Glutamatergic neuron (in vitro differentiated cells): ENCODE measurements around the gene PRDM9. TPM values are rescaled to one million over a fixed set of nuclear protein-coding genes. Genes with fewer than 3 reads are reported as not detected.

Experiments
- DNase-seq: peaks from one replicate; pipeline ENCODE4 v3.0.0; 2022
- H3K27ac Mint-ChIP-seq: one replicate; pipeline ENCODE4 v1.8.0; 2020; ENCODE audit warnings: mild to moderate bottlenecking, mixed read lengths, inconsistent platforms; ENCODE audit not compliant: unreplicated experiment
- H3K27me3 Mint-ChIP-seq: one replicate; pipeline ENCODE4 v1.8.0; 2020; ENCODE audit warnings: mild to moderate bottlenecking, moderate library complexity, mixed read lengths, inconsistent platforms; ENCODE audit not compliant: unreplicated experiment
- H3K36me3 Mint-ChIP-seq: one replicate; pipeline ENCODE4 v1.8.0; 2020; ENCODE audit warnings: mild to moderate bottlenecking, mixed read lengths, inconsistent platforms; ENCODE audit not compliant: unreplicated experiment
- H3K4me1 Mint-ChIP-seq: one replicate; pipeline ENCODE4 v1.8.0; 2020; ENCODE audit warnings: mild to moderate bottlenecking, low read depth, mixed read lengths, inconsistent platforms; ENCODE audit not compliant: unreplicated experiment
- H3K4me3 Mint-ChIP-seq: one replicate; pipeline ENCODE4 v1.8.0; 2020; ENCODE audit warnings: mild to moderate bottlenecking, mixed read lengths, inconsistent platforms; ENCODE audit not compliant: unreplicated experiment
- H3K9me3 Mint-ChIP-seq: one replicate; pipeline ENCODE4 v1.8.0; 2020; ENCODE audit warnings: mild to moderate bottlenecking, moderate library complexity, mixed read lengths, inconsistent platforms; ENCODE audit not compliant: unreplicated experiment
- long read RNA-seq: library from polyadenylated mRNA; unstranded; transcript quantifications from one replicate; pipeline ENCODE4 v2.0.0, GENCODE V29; 2020; ENCODE audit not compliant: unreplicated experiment
- total RNA-seq: library from RNA; stranded (reverse); fragmentation: NEBNext Ultra II Directional; extraction: Animal tissue kit (Norgen Biotek cat#: 25700); gene quantifications from one replicate; pipeline ENCODE4 v1.2.1, GENCODE V29; 2021; ENCODE audit not compliant: unreplicated experiment
- TF ChIP-seq, protein P1 (sequence below): fragments of 200-600 bp; sonication (generic); IDR thresholded peaks from one replicate; pipeline ENCODE4 v1.5.0; 2021; ENCODE audit not compliant: partially characterized antibody, unreplicated experiment

Gene PRDM9
- not detected for total RNA-seq
- long read RNA-seq, result 0 reads

DNA sequence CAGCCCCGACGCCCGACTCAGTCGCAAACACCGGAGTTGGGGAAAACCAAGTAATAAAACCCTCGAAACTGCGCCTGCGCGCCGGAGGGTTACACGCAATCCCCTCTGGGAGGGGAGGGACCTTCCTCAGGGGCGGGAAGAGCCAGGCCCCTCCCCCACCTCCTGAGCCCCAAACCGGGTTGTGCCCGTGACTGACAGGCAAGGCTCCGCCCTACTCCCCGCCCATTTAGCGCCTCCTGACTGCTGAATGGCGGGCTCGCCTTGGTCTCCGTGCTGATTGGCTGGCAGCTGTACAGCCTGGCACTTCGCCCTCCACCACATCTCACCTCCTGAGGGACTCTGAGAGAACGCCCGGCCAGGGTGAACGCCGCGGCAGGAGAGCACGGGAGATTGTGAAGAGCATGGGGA is at the start of gene PRDM9:
TSS of gene PRDM9 (plus strand) at position 332 of the 408 bp plus-strand sequence. CDS start 1,425 bp downstream, outside the sequence.
- peaks cover 5% of the 10 kb centered on the region for H3K9me3 Mint-ChIP-seq
- TF ChIP-seq, protein P1, sequence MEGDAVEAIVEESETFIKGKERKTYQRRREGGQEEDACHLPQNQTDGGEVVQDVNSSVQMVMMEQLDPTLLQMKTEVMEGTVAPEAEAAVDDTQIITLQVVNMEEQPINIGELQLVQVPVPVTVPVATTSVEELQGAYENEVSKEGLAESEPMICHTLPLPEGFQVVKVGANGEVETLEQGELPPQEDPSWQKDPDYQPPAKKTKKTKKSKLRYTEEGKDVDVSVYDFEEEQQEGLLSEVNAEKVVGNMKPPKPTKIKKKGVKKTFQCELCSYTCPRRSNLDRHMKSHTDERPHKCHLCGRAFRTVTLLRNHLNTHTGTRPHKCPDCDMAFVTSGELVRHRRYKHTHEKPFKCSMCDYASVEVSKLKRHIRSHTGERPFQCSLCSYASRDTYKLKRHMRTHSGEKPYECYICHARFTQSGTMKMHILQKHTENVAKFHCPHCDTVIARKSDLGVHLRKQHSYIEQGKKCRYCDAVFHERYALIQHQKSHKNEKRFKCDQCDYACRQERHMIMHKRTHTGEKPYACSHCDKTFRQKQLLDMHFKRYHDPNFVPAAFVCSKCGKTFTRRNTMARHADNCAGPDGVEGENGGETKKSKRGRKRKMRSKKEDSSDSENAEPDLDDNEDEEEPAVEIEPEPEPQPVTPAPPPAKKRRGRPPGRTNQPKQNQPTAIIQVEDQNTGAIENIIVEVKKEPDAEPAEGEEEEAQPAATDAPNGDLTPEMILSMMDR, result no peak
- peak within 1 kb of the TSS; percentile 29 for H3K27ac Mint-ChIP-seq
- peak; percentile 38 for DNase-seq
- peaks cover 4% of the 10 kb centered on the region for H3K27me3 Mint-ChIP-seq
- H3K4me1 Mint-ChIP-seq, result no peaks in the 10 kb centered on the region
- H3K4me3 Mint-ChIP-seq, result no peak within 1 kb of the TSS
- peaks cover 4% of the 10 kb centered on the region for H3K36me3 Mint-ChIP-seq

GRCh38 chr5:23457780-23458179 is 49.6 kb upstream of the PRDM9 start:
- no peak for DNase-seq
- no peak overlapping the region for H3K4me3 Mint-ChIP-seq
- H3K4me1 Mint-ChIP-seq, result no peaks in the 10 kb centered on the region
- no peaks in the 10 kb centered on the region for H3K27me3 Mint-ChIP-seq
- no peaks in the 10 kb centered on the region for H3K9me3 Mint-ChIP-seq
- no peaks in the 10 kb centered on the region for H3K36me3 Mint-ChIP-seq
- TF ChIP-seq, protein P1, result no peak
- no peak overlapping the region for H3K27ac Mint-ChIP-seq

GRCh38 chr5:23459214-23459613 is 48.2 kb upstream of the PRDM9 start:
- H3K4me1 Mint-ChIP-seq, result no peaks in the 10 kb centered on the region
- H3K9me3 Mint-ChIP-seq, result no peaks in the 10 kb centered on the region
- H3K27ac Mint-ChIP-seq, result no peak overlapping the region
- TF ChIP-seq, protein P1, result no peak
- no peak for DNase-seq
- H3K4me3 Mint-ChIP-seq, result no peak overlapping the region
- no peaks in the 10 kb centered on the region for H3K27me3 Mint-ChIP-seq
- no peaks in the 10 kb centered on the region for H3K36me3 Mint-ChIP-seq

DNA sequence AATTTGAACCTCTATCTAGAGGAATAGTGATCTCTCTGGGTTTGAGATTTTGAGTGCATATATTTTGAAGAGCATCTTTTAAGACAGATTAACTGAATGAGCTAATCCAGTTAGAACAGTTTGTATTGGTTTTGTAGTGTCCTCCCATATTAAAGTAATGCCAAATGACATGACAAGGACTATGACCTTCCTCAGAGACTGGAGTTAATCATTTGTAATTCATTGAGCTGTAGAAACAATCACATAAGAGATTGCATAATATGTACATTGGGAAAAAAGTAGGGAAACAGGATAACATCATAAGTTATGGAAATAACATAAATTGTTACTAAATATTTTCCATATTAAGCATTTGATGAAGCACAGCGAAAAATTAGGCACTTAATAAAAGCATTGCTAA is 45.8 kb upstream of the PRDM9 start:
- H3K4me3 Mint-ChIP-seq, result no peak overlapping the region
- TF ChIP-seq, protein P1, result no peak
- peaks cover under 1% of the 10 kb centered on the region for H3K9me3 Mint-ChIP-seq
- H3K27ac Mint-ChIP-seq, result no peak overlapping the region
- no peak for DNase-seq
- no peaks in the 10 kb centered on the region for H3K27me3 Mint-ChIP-seq
- H3K36me3 Mint-ChIP-seq, result no peaks in the 10 kb centered on the region
- H3K4me1 Mint-ChIP-seq, result no peaks in the 10 kb centered on the region

DNA sequence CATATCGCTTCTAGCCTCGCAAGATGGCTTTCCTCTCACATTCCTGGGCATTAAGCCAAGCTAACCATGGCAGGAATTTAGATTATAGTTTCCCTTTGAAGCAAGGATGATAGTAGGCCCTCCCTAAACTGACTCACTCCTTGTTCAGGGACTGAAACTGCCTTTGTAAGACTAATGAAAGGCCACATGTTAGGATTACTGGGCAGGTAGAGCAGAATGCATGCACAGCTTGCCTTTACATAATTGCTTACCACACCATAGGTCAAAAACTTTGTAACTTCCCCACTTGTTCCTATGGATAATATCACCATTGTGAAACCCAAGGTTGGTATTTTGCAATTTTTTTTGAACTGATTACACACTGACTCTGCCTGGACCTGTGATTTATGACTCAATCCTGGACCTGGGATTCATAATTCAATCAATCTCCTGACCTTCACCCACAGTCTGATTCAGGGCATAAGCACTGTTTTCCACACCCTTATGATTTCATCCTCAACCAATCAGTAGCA is 41.0 kb upstream of the PRDM9 start:
- no peaks in the 10 kb centered on the region for H3K27me3 Mint-ChIP-seq
- no peak for DNase-seq
- peaks cover 2% of the 10 kb centered on the region for H3K9me3 Mint-ChIP-seq
- H3K4me3 Mint-ChIP-seq, result no peak overlapping the region
- no peaks in the 10 kb centered on the region for H3K36me3 Mint-ChIP-seq
- no peak overlapping the region for H3K27ac Mint-ChIP-seq
- peaks cover 14% of the 10 kb centered on the region for H3K4me1 Mint-ChIP-seq
- TF ChIP-seq, protein P1, result no peak
